ENCODE results near the gene EPHA3. TPM values are rescaled to one million over a fixed set of nuclear protein-coding genes. Genes with fewer than 3 reads are reported as not detected.

Gene EPHA3
- total and polyA plus RNA-seq, 10 of the 15 experiments (the other 5 are each of a cell fraction or from before 2014, with no cell fraction given) = 0.03 to 39.0 (median 0.07) TPM; not detected in 4

DNA sequence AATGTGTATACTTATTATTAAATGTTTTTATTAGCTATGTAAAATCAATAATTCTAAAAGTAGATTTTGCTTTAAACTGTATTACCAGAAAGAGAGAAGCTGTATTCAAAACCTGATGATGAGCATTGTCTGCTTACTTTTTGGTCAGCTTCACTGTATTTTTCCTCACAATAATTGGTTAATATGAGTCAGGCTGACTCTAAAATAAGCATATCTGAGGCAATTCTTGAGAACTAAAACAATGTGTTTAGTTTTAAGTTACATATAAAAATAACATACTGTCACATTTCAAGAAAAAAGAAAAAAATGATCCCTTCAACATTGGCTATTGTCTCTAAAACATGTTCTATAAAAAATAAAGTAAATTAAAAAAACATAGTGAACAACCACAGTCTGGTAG, 66.1 kb downstream of the EPHA3 start:
- Histone ChIP-seq H3K27me3 (replicated peaks in 1 of 2; ENCODE audit: control insufficient read depth in 2 of 2, insufficient read depth in 2 of 2, low read length in 1 of 2) (no peaks in the 10 kb centered on the region), H2AFZ (ENCODE audit: control insufficient read depth, low read depth, low read length) (no peak overlapping the region), H3K79me2 (ENCODE audit: control insufficient read depth, insufficient read depth, low read length) (no peaks in the 10 kb centered on the region), H3K9ac (ENCODE audit: control insufficient read depth, insufficient read depth, low read length) (no peak overlapping the region), H3K4me3 (no peak overlapping the region), H3K4me1 (ENCODE audit: control insufficient read depth, insufficient read depth, low read length) (no peaks in the 10 kb centered on the region), H3K27ac (ENCODE audit: control insufficient read depth, insufficient read depth) (no peak overlapping the region), H3K4me2 (ENCODE audit: control insufficient read depth, insufficient read depth) (no peak overlapping the region), H3K36me3 (ENCODE audit: control insufficient read depth in 2 of 2, insufficient read depth in 2 of 2, low read length in 1 of 2) (no peaks in the 10 kb centered on the region), H4K20me1 (ENCODE audit: control insufficient read depth, insufficient read depth) (no peaks in the 10 kb centered on the region), H3K9me3 (replicated peaks; ENCODE audit: control insufficient read depth, insufficient read depth, low read length) (no peaks in the 10 kb centered on the region)
- TF ChIP-seq CHD4 (IDR thresholded peaks at IDR 0.05) = no peak
- in situ Hi-C loops (cut with MboI) (no loop called here), intact Hi-C loops (cut with micrococcal nuclease; ENCODE audit: unreplicated experiment) (no loop called here)
- CTCF ChIA-PET = no interaction called here
- SMC1A ChIA-PET (ENCODE audit: uncharacterized antibody, unreplicated experiment) = interaction anchor here (1.6 kb wide), 1 partner anchor 10 kb away, joined by 3 read pairs; no protein-coding TSS in a partner anchor
- DNase-seq (ENCODE audit: low read depth, low spot score) = no peak
- no peak for FAIRE-seq
- BruUV-seq (replicated peaks) = no TSS peak
- POLR2A ChIA-PET = no interaction called here
- ATAC-seq = no peak
- RAD21 ChIA-PET (ENCODE audit: unreplicated experiment) = interaction anchor here (1.2 kb wide), 1 partner anchor 69 kb away, joined by 3 read pairs; no protein-coding TSS in a partner anchor

DNA sequence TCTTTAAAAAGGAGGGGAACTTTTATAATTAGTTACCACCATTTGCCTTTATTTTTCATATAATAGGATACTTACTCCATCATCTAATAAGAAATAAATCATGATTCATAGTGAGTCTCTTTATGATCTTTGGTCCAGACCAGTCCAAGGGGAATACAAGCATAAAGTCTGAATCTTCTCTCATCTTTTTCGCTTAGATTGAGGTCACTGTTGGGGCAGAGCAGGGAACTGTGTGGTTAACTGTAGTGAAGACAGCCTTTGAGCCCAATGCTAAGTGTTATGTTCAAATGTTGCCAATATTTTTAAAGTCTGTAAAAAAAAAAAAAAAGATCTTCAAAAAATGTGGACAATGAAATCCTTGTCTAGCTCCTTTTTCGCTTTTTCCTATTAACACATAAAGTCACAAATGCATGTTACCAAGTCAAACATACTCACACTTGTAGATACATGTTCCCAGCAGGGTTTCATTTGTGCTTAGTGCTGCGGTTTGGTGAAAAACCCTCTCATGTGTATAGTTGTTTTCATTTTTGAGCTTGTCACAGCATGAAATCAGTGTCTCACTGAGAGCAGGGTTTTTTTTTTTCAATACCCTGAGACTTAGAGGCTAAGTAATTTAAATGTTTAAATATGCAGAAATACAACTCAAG, 72.1 kb downstream of the EPHA3 start:
- no peaks in the 10 kb centered on the region for H3K79me2 ChIP-seq (ENCODE audit: control insufficient read depth, insufficient read depth, low read length)
- FAIRE-seq = no peak
- no peaks in the 10 kb centered on the region for H3K9me3 ChIP-seq (replicated peaks; ENCODE audit: control insufficient read depth, insufficient read depth, low read length)
- H3K27ac ChIP-seq (ENCODE audit: control insufficient read depth, insufficient read depth) = no peak overlapping the region
- H3K4me3 ChIP-seq = no peak overlapping the region
- RAD21 ChIA-PET (ENCODE audit: unreplicated experiment) = interaction anchor here (0.7 to 1.4 kb wide), 6 partner anchors 21 to 913 kb away, joined by 3 to 14 read pairs (median 4); no protein-coding TSS in a partner anchor
- H3K4me1 ChIP-seq (ENCODE audit: control insufficient read depth, insufficient read depth, low read length) = no peaks in the 10 kb centered on the region
- H3K4me2 ChIP-seq (ENCODE audit: control insufficient read depth, insufficient read depth) = no peak overlapping the region
- no peak overlapping the region for H3K9ac ChIP-seq (ENCODE audit: control insufficient read depth, insufficient read depth, low read length)
- peak; percentile 16 for DNase-seq (ENCODE audit: low read depth, low spot score)
- intact Hi-C loops (cut with micrococcal nuclease; ENCODE audit: unreplicated experiment) (no loop called here), in situ Hi-C loops (cut with MboI) (no loop called here)
- no peaks in the 10 kb centered on the region for H3K27me3 ChIP-seq (replicated peaks in 1 of 2; ENCODE audit: control insufficient read depth in 2 of 2, insufficient read depth in 2 of 2, low read length in 1 of 2)
- BruUV-seq (replicated peaks) = no TSS peak
- no peak overlapping the region for H2AFZ ChIP-seq (ENCODE audit: control insufficient read depth, low read depth, low read length)
- SMC1A ChIA-PET (ENCODE audit: uncharacterized antibody, unreplicated experiment) = interaction anchor here (0.6 to 1.5 kb wide), 9 partner anchors 10 to 660 kb away, joined by 3 to 6 read pairs (median 3); no protein-coding TSS in a partner anchor
- ATAC-seq = peak; percentile 93
- H3K36me3 ChIP-seq (ENCODE audit: control insufficient read depth in 2 of 2, insufficient read depth in 2 of 2, low read length in 1 of 2) = no peaks in the 10 kb centered on the region
- 2% methylated on average over 3 of the region's 3 CpGs for WGBS (ENCODE audit: insufficient coverage, insufficient replicate concordance, low lambda C conversion rate, missing lambda C conversion rate)
- CTCF ChIA-PET = interaction anchor here (0.6 to 1.0 kb wide), 3 partner anchors 12 to 789 kb away, joined by 3 to 5 read pairs (median 4); no protein-coding TSS in a partner anchor
- POLR2A ChIA-PET = interaction anchor here (0.5 to 0.7 kb wide), 3 partner anchors 163 to 863 kb away, joined by 3 to 4 read pairs (median 3); no protein-coding TSS in a partner anchor
- no peaks in the 10 kb centered on the region for H4K20me1 ChIP-seq (ENCODE audit: control insufficient read depth, insufficient read depth)
- TF ChIP-seq, protein P1, sequence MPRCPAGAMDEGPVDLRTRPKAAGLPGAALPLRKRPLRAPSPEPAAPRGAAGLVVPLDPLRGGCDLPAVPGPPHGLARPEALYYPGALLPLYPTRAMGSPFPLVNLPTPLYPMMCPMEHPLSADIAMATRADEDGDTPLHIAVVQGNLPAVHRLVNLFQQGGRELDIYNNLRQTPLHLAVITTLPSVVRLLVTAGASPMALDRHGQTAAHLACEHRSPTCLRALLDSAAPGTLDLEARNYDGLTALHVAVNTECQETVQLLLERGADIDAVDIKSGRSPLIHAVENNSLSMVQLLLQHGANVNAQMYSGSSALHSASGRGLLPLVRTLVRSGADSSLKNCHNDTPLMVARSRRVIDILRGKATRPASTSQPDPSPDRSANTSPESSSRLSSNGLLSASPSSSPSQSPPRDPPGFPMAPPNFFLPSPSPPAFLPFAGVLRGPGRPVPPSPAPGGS (IDR thresholded peaks at IDR 0.05; ENCODE audit: borderline replicate concordance, insufficient read depth, low read depth, low read length, poor library complexity, severe bottlenecking) = no peak
- TF ChIP-seq MTA2 (IDR thresholded peaks at IDR 0.05; ENCODE audit: low read depth) (peak; percentile 54; the same call in 1 of the 2 replicates), RUNX3 (IDR thresholded peaks at IDR 0.05; ENCODE audit: low read length) (peak; percentile 86), MEF2B (IDR thresholded peaks at IDR 0.05; ENCODE audit: partially characterized antibody, poor library complexity, severe bottlenecking) (peak; percentile 16), CBFB (IDR thresholded peaks at IDR 0.05; ENCODE audit: low read depth) (peak; percentile 48; the same call in 1 of the 2 replicates), ZNF384 (IDR thresholded peaks at IDR 0.05; ENCODE audit: borderline replicate concordance, low read depth, low read length) (peak; percentile 82), MLLT1 (IDR thresholded peaks at IDR 0.05) (peak; percentile 54; the same call in 1 of the 2 replicates), NR2F1 (conservative IDR thresholded peaks at IDR 0.05) (peak; percentile 48; the same call in 1 of the 2 replicates), EP300 (IDR thresholded peaks at IDR 0.05; ENCODE audit: borderline replicate concordance in 1 of 2, control insufficient read depth in 1 of 2, low read depth in 2 of 2, low read length in 2 of 2) (peak in 1 of 2 experiments; percentile 13; a peak in 1 of 4 replicates), ATF7 (IDR thresholded peaks at IDR 0.05; ENCODE audit: low read depth) (peak; percentile 62), ZNF24 (IDR thresholded peaks at IDR 0.05) (peak; percentile 78), POLR2AphosphoS2 (IDR thresholded peaks at IDR 0.05; ENCODE audit: low read depth, low read length) (no peak)

Measured in GM12878 (cell line).